GM23338 (cell line): Measurements from ENCODE around the gene APBB1IP. TPM values are rescaled to one million over a fixed set of nuclear protein-coding genes. Genes with fewer than 3 reads are reported as not detected.
A peak's percentile ranks its signal among the peaks of the same experiment; 100 is the strongest.

Experiments
- ATAC-seq: fragments of 200-7000 bp; cut with Tn5 transposase; 3 replicates; pipeline ENCODE4 v1.9.1; 2020
- DNase-seq: peaks from one replicate; pipeline ENCODE4 v3.0.0-alpha.2; 2015; ENCODE audit warnings: low spot score
- H2AFZ ChIP-seq: fragments of 200-600 bp; sonication (generic); 2 replicates; pipeline ENCODE4 v1.8.0; 2016; ENCODE audit warnings: antibody characterized with exemption, mild to moderate bottlenecking, moderate library complexity
- H3F3A ChIP-seq: fragments of 200-600 bp; sonication (generic); replicated peaks from 2 replicates; pipeline ENCODE4 v1.8.0; 2017; ENCODE audit warnings: antibody characterized with exemption, mixed run types, low read depth
- H3K27ac ChIP-seq: fragments of 200-600 bp; sonication (generic); 2 replicates; pipeline ENCODE4 v1.6.1; 2016; ENCODE audit warnings: low read depth
- H3K27me3 ChIP-seq: fragments of 200-600 bp; sonication (generic); 2 replicates; pipeline ENCODE4 v1.8.0; 2016; ENCODE audit warnings: mild to moderate bottlenecking, mixed run types, moderate library complexity; ENCODE audit not compliant: insufficient read depth
- H3K36me3 ChIP-seq: fragments of 200-600 bp; sonication (generic); 2 replicates; pipeline ENCODE4 v1.8.0; 2016; ENCODE audit warnings: mild to moderate bottlenecking; ENCODE audit not compliant: insufficient read depth
- H3K4me1 ChIP-seq: fragments of 200-600 bp; sonication (generic); 2 replicates; pipeline ENCODE4 v1.8.0; 2016; ENCODE audit warnings: mild to moderate bottlenecking, moderate library complexity; ENCODE audit not compliant: insufficient read depth
- H3K4me2 ChIP-seq: fragments of 200-600 bp; sonication (generic); 2 replicates; pipeline ENCODE4 v1.7.1; 2017; ENCODE audit warnings: mixed run types
- H3K4me3 ChIP-seq: fragments of 200-600 bp; sonication (generic); 2 replicates; pipeline ENCODE4 v1.6.1; 2016; ENCODE audit warnings: mixed run types
- H3K79me2 ChIP-seq: fragments of 200-600 bp; sonication (generic); replicated peaks from 2 replicates; pipeline ENCODE4 v1.8.0; 2017; ENCODE audit warnings: mild to moderate bottlenecking; ENCODE audit not compliant: insufficient read depth
- H3K9me2 ChIP-seq: fragments of 200-600 bp; sonication (generic); 2 replicates; pipeline ENCODE4 v1.8.0; 2017; ENCODE audit not compliant: insufficient read depth
- H4K20me1 ChIP-seq: fragments of 200-600 bp; sonication (generic); replicated peaks from 2 replicates; pipeline ENCODE4 v1.8.0; 2017; ENCODE audit warnings: mild to moderate bottlenecking; ENCODE audit not compliant: insufficient read depth
- H3K27ac Mint-ChIP-seq: 2 replicates; pipeline ENCODE4 v1.8.0; 2020; ENCODE audit warnings: inconsistent platforms, mild to moderate bottlenecking, moderate library complexity, mixed read lengths
- H3K27me3 Mint-ChIP-seq: 3 replicates; pipeline ENCODE4 v1.8.0; 2022; ENCODE audit warnings: low read depth, mild to moderate bottlenecking, moderate library complexity, mixed read lengths, inconsistent platforms; ENCODE audit not compliant: insufficient read depth, poor library complexity
- H3K36me3 Mint-ChIP-seq: 3 replicates; pipeline ENCODE4 v1.8.0; 2021; ENCODE audit warnings: low read depth, mild to moderate bottlenecking, inconsistent platforms, moderate library complexity, mixed read lengths
- H3K4me1 Mint-ChIP-seq: 3 replicates; pipeline ENCODE4 v1.8.0; 2020; ENCODE audit warnings: mild to moderate bottlenecking, inconsistent platforms, mixed read lengths
- H3K4me3 Mint-ChIP-seq: 3 replicates; pipeline ENCODE4 v1.8.0; 2021; ENCODE audit warnings: moderate library complexity, mild to moderate bottlenecking, inconsistent platforms, mixed read lengths
- H3K9me3 Mint-ChIP-seq: 3 replicates; pipeline ENCODE4 v1.8.0; 2020; ENCODE audit warnings: moderate library complexity, mild to moderate bottlenecking, inconsistent platforms, mixed read lengths
- CTCF ChIP-seq, 2 experiments: fragments of 200-600 bp in 1 of 2; sonication (generic) in 1 of 2; conservative IDR thresholded peaks; 2 replicates each; pipeline versions ENCODE4 v1.5.1 to v1.6.1; 2016 to 2017; ENCODE audit warnings: antibody characterized with exemption in 2 of 2, low read depth in 2 of 2, mild to moderate bottlenecking in 2 of 2, moderate library complexity in 1 of 2
- ETS1 ChIP-seq: IDR thresholded peaks from 2 replicates; pipeline ENCODE4 v1.6.1; 2016; ENCODE audit warnings: antibody characterized with exemption
- EZH2 ChIP-seq: fragments of 200-600 bp; sonication (generic); IDR thresholded peaks from one replicate; pipeline ENCODE4 v1.8.0; 2017; ENCODE audit warnings: antibody characterized with exemption, mild to moderate bottlenecking, low read depth; ENCODE audit not compliant: unreplicated experiment
- EZH2phosphoT487 ChIP-seq: fragments of 200-600 bp; sonication (generic); IDR thresholded peaks from one replicate; pipeline ENCODE4 v1.8.1; 2018; ENCODE audit warnings: antibody characterized with exemption; ENCODE audit not compliant: unreplicated experiment
- JUNB ChIP-seq: IDR thresholded peaks from one replicate; pipeline ENCODE4 v1.6.1; 2016; ENCODE audit warnings: antibody characterized with exemption; ENCODE audit not compliant: unreplicated experiment
- NANOG ChIP-seq: IDR thresholded peaks from 2 replicates; pipeline ENCODE4 v1.6.1; 2016; ENCODE audit warnings: antibody characterized with exemption, borderline replicate concordance
- ZNF114 ChIP-seq: fragments of 250-450 bp; sonication (Bioruptor Pico); IDR thresholded peaks from 2 replicates; pipeline ENCODE4 v1.5.0; 2020; ENCODE audit warnings: mild to moderate bottlenecking, moderate library complexity
- ZNF331 ChIP-seq: fragments of 250-450 bp; sonication (Bioruptor Pico); IDR thresholded peaks from 2 replicates; pipeline ENCODE4 v1.5.0; 2020; ENCODE audit warnings: low read depth, mild to moderate bottlenecking, moderate library complexity
- polyA plus RNA-seq: library from polyadenylated mRNA; unstranded; fragments of >200 nt; fragmentation: Nextera tagmentation; extraction: Ambion mirVana; gene quantifications from 2 replicates; pipeline ENCODE4 v1.2.1, GENCODE V29; 2016
- total RNA-seq: library from RNA; depleted of rRNA; stranded (reverse); fragments of >200 nt; shearing (Covaris generic); gene quantifications from 2 replicates; pipeline ENCODE4 v1.2.3, GENCODE V29; 2014
- TF ChIP-seq, protein P1 (sequence below): IDR thresholded peaks from one replicate; pipeline ENCODE4 v1.6.1; 2018; ENCODE audit warnings: antibody characterized with exemption; ENCODE audit not compliant: unreplicated experiment

APBB1IP gene
- total and polyA plus RNA-seq, 2 experiments from 2014 or later = 0.14 to 0.16 TPM

- TF ChIP-seq, protein P1, sequence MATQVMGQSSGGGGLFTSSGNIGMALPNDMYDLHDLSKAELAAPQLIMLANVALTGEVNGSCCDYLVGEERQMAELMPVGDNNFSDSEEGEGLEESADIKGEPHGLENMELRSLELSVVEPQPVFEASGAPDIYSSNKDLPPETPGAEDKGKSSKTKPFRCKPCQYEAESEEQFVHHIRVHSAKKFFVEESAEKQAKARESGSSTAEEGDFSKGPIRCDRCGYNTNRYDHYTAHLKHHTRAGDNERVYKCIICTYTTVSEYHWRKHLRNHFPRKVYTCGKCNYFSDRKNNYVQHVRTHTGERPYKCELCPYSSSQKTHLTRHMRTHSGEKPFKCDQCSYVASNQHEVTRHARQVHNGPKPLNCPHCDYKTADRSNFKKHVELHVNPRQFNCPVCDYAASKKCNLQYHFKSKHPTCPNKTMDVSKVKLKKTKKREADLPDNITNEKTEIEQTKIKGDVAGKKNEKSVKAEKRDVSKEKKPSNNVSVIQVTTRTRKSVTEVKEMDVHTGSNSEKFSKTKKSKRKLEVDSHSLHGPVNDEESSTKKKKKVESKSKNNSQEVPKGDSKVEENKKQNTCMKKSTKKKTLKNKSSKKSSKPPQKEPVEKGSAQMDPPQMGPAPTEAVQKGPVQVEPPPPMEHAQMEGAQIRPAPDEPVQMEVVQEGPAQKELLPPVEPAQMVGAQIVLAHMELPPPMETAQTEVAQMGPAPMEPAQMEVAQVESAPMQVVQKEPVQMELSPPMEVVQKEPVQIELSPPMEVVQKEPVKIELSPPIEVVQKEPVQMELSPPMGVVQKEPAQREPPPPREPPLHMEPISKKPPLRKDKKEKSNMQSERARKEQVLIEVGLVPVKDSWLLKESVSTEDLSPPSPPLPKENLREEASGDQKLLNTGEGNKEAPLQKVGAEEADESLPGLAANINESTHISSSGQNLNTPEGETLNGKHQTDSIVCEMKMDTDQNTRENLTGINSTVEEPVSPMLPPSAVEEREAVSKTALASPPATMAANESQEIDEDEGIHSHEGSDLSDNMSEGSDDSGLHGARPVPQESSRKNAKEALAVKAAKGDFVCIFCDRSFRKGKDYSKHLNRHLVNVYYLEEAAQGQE = no peak
- no peak for TF ChIP-seq ZNF114 (CRISPR knock-in tag)
- no peak for TF ChIP-seq ETS1
- no peak for TF ChIP-seq ZNF331 (CRISPR knock-in tag)
Measured at GRCh38 chr10:26524161-26524896, 86.2 kb downstream of the APBB1IP start (continued).

- no peak overlapping the region for H3K27ac ChIP-seq
- Mint-ChIP-seq H3K27ac (no peak overlapping the region), H3K27me3 (peaks cover 2% of the 10 kb centered on the region), H3K36me3 (no peaks in the 10 kb centered on the region), H3K4me1 (peaks cover 5% of the 10 kb centered on the region; the same call in 1 of the 3 replicates), H3K9me3 (no peaks in the 10 kb centered on the region), H3K4me3 (no peak overlapping the region)
- no peak overlapping the region for H3K4me2 ChIP-seq
- H2AFZ ChIP-seq = peak overlapping the region; percentile 74; the same call in 1 of the 2 replicates
- no peaks in the 10 kb centered on the region for H3K79me2 ChIP-seq
- DNase-seq (no peak), ATAC-seq (no peak)
- H3K36me3 ChIP-seq = no peaks in the 10 kb centered on the region
- no peak overlapping the region for H3K4me3 ChIP-seq
- no peaks in the 10 kb centered on the region for H3F3A ChIP-seq
- no peaks in the 10 kb centered on the region for H3K27me3 ChIP-seq
- H4K20me1 ChIP-seq = no peaks in the 10 kb centered on the region; the same call in 1 of the 2 replicates
- H3K9me2 ChIP-seq = no peaks in the 10 kb centered on the region
- no peaks in the 10 kb centered on the region for H3K4me1 ChIP-seq
- TF ChIP-seq EZH2phosphoT487 = no peak
- TF ChIP-seq ETS1 = no peak
- no peak for TF ChIP-seq CTCF (conservative IDR thresholded peaks at IDR 0.05; ENCODE audit: low read depth in 2 of 2)
- TF ChIP-seq NANOG = no peak
- no peak for TF ChIP-seq EZH2
- TF ChIP-seq ZNF331 (CRISPR knock-in tag) = no peak
- TF ChIP-seq JUNB = no peak
- TF ChIP-seq, protein P1 = no peak
Measured at GRCh38 chr10:26525586-26525985, 87.4 kb downstream of the APBB1IP start.
